HG03280 (cell line): ENCODE data around the gene RNF213.

ENCODE experiments used
- ATAC-seq: cut with Tn5 transposase; IDR thresholded peaks from one replicate; pipeline ENCODE4 v1.9.1; 2021; ENCODE audit warnings: mild to moderate bottlenecking, moderate library complexity; ENCODE audit not compliant: unreplicated experiment

The RNF213 gene

GRCh38 chr17:80446645-80447405, 186.2 kb downstream of the RNF213 start:
- ATAC-seq: no peak

GRCh38 chr17:80447790-80448189, 187.1 kb downstream of the RNF213 start:
- no peak for ATAC-seq
